PC-3 (cell line): Measurements from ENCODE around the gene BACH1. TPM values are rescaled to one million over a fixed set of nuclear protein-coding genes. Genes with fewer than 3 reads are reported as not detected.

Experiments used
- ATAC-seq: fragments of 200-7000 bp; cut with Tn5 transposase; 2 replicates; pipeline ENCODE4 v1.9.1; 2020; ENCODE audit warnings: mild to moderate bottlenecking, moderate library complexity
- BruUV-seq: library from RNA; stranded (reverse); fragments of 400-500 nt; replicated peaks from 2 replicates; lab custom pipeline; 2021; lab: Mats Ljungman, UMichigan
- CTCF ChIA-PET: fragments of 300-600 bp; sonication (Branson Sonifier 250); formaldehyde crosslinking; loops from one replicate; lab custom pipeline; 2022; ENCODE audit warnings: antibody characterized with exemption; lab: Charles Lee
- POLR2A ChIA-PET: fragments of 300-600 bp; sonication (Branson Sonifier 250); formaldehyde crosslinking; loops from one replicate; lab custom pipeline; 2022; ENCODE audit warnings: antibody characterized with exemption; ENCODE audit not compliant: unreplicated experiment; lab: Charles Lee
- DNase-seq: peaks from one replicate; pipeline ENCODE4 v3.0.0-alpha.2; 2015
- H2AFZ ChIP-seq: fragments of 300-600 bp; sonication (generic); 2 replicates; pipeline ENCODE4 v1.6.0; 2016; ENCODE audit warnings: antibody characterized with exemption, low read length
- H3F3A ChIP-seq: fragments of 300-600 bp; sonication (generic); one replicate; pipeline ENCODE4 v1.6.0; 2017; ENCODE audit warnings: antibody characterized with exemption, low read length, control low read depth, mild to moderate bottlenecking; ENCODE audit not compliant: unreplicated experiment
- H3K27ac ChIP-seq: fragments of 300-600 bp; sonication (generic); 2 replicates; pipeline ENCODE4 v1.5.1; 2016; ENCODE audit warnings: mild to moderate bottlenecking, low read length
- H3K27me3 ChIP-seq: fragments of 300-600 bp; sonication (generic); 2 replicates; pipeline ENCODE4 v1.6.1; 2016; ENCODE audit warnings: low read length, mixed read lengths
- H3K36me3 ChIP-seq: fragments of 300-600 bp; sonication (generic); 2 replicates; pipeline ENCODE4 v1.6.1; 2016; ENCODE audit warnings: low read depth, mixed run types, low read length, mixed read lengths
- H3K4me1 ChIP-seq: fragments of 300-600 bp; sonication (generic); 2 replicates; pipeline ENCODE4 v1.5.1; 2016; ENCODE audit warnings: low read length; ENCODE audit not compliant: insufficient read depth
- H3K4me2 ChIP-seq: fragments of 300-600 bp; sonication (generic); 2 replicates; pipeline ENCODE4 v1.6.0; 2016; ENCODE audit warnings: low read length
- H3K4me3 ChIP-seq: fragments of 300-600 bp; sonication (generic); 2 replicates; pipeline ENCODE4 v1.5.1; 2016; ENCODE audit warnings: mild to moderate bottlenecking, low read length, mixed read lengths
- H3K79me2 ChIP-seq: fragments of 300-600 bp; sonication (generic); 2 replicates; pipeline ENCODE4 v1.6.1; 2017; ENCODE audit warnings: low read length, mixed read lengths
- H3K9ac ChIP-seq: fragments of 300-600 bp; sonication (generic); 2 replicates; pipeline ENCODE4 v1.6.0; 2016; ENCODE audit warnings: mild to moderate bottlenecking, low read length
- H3K9me2 ChIP-seq: fragments of 300-600 bp; sonication (generic); replicated peaks from 2 replicates; pipeline ENCODE4 v1.6.1; 2016; ENCODE audit warnings: mixed run types, low read length, mixed read lengths
- H3K9me3 ChIP-seq: fragments of 300-600 bp; sonication (generic); 2 replicates; pipeline ENCODE4 v1.6.1; 2016; ENCODE audit warnings: low read length, mixed read lengths
- H4K20me1 ChIP-seq: fragments of 300-600 bp; sonication (generic); 2 replicates; pipeline ENCODE4 v1.6.1; 2016; ENCODE audit warnings: low read length, mixed read lengths
- EZH2 ChIP-seq: fragments of 300-600 bp; sonication (generic); IDR thresholded peaks from one replicate; pipeline ENCODE4 v1.6.1; 2017; ENCODE audit warnings: antibody characterized with exemption, mild to moderate bottlenecking, low read length; ENCODE audit not compliant: unreplicated experiment
- EZH2phosphoT487 ChIP-seq: fragments of 300-600 bp; sonication (generic); IDR thresholded peaks from 2 replicates; pipeline ENCODE4 v1.6.1; 2018; ENCODE audit warnings: mild to moderate bottlenecking, antibody characterized with exemption, low read length, borderline replicate concordance
- intact Hi-C: fragments of 100-400 bp; cut with micrococcal nuclease; formaldehyde crosslinking; loops from 2 replicates; pipeline ENCODE4 v1.9.0; 2023
- total RNA-seq: library from RNA; depleted of rRNA; stranded (reverse); fragments of >200 nt; gene quantifications from 2 replicates; pipeline ENCODE4 v1.2.3, GENCODE V29; 2014
- TF ChIP-seq, protein P1 (sequence below): fragments of 300-600 bp; sonication (generic); conservative IDR thresholded peaks from 2 replicates; pipeline ENCODE4 v1.5.1; 2017; ENCODE audit warnings: antibody characterized with exemption, low read depth, mild to moderate bottlenecking, low read length

BACH1 gene
- total RNA-seq, 1 experiment from 2014 or later = 17.2 TPM

DNA sequence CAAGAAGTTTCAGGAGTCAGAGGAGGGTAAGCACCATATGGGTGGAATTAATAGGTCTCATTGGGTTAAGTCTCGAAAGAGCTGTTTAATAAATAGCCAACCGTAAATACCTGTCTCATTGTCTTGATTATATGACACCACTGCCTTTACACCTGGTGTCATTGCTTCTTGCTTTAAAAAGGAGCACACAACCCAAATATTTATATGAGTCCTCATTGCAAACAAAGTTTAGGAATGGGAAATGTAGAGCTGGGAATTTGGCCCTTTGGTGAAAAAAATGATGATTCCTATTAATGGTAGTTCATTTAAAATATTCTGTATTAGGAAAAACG is 2.1 kb downstream of the BACH1 start:
- Histone ChIP-seq H3K79me2 (peaks cover 67% of the 10 kb centered on the region), H3K4me1 (peaks cover 42% of the 10 kb centered on the region), H3K9ac (peak overlapping the region; percentile 21), H3F3A (no peaks in the 10 kb centered on the region), H2AFZ (no peak overlapping the region), H3K27ac (no peak overlapping the region), H3K4me2 (peak overlapping the region; percentile 92), H3K4me3 (peak overlapping the region; percentile 85), H3K9me3 (no peaks in the 10 kb centered on the region), H3K27me3 (no peaks in the 10 kb centered on the region), H3K9me2 (no peaks in the 10 kb centered on the region), H4K20me1 (peaks cover 51% of the 10 kb centered on the region), H3K36me3 (peaks cover 4% of the 10 kb centered on the region; the same call in 1 of the 2 replicates)
- TF ChIP-seq, protein P1, sequence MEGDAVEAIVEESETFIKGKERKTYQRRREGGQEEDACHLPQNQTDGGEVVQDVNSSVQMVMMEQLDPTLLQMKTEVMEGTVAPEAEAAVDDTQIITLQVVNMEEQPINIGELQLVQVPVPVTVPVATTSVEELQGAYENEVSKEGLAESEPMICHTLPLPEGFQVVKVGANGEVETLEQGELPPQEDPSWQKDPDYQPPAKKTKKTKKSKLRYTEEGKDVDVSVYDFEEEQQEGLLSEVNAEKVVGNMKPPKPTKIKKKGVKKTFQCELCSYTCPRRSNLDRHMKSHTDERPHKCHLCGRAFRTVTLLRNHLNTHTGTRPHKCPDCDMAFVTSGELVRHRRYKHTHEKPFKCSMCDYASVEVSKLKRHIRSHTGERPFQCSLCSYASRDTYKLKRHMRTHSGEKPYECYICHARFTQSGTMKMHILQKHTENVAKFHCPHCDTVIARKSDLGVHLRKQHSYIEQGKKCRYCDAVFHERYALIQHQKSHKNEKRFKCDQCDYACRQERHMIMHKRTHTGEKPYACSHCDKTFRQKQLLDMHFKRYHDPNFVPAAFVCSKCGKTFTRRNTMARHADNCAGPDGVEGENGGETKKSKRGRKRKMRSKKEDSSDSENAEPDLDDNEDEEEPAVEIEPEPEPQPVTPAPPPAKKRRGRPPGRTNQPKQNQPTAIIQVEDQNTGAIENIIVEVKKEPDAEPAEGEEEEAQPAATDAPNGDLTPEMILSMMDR = no peak
- TF ChIP-seq EZH2 (no peak), EZH2phosphoT487 (no peak)
- ATAC-seq = no peak
- no TSS peak for BruUV-seq
- ChIA-PET POLR2A (interaction anchor here (0.6 to 1.0 kb wide), 2 partner anchors 82 to 119 kb away, joined by 3 to 7 read pairs; no protein-coding TSS in a partner anchor), CTCF (interaction anchor here (0.7 to 1.8 kb wide), 4 partner anchors 47 to 137 kb away, joined by 3 to 5 read pairs (median 4); no protein-coding TSS in a partner anchor)
- intact Hi-C loops = no loop called here
- no peak for DNase-seq

DNA sequence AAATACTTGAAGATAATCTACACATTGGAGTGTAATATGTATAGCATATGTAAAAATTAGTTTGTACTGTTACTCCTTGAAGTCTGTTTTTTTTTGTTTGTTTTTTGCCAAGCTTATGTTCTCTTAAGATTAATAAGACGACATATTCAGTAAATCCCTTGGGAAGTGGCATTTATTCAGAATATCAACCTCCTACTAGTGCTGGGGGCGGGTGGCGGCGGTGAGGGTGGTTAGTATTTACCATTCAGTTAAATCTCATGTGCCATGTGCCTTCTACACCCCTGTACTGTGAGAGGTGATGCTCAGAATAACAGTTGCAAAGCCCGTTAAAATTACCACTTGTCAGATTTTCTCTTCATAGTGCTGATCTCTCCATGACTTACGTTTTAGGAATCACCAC is 3.0 kb downstream of the BACH1 start:
- ChIA-PET POLR2A (no interaction called here), CTCF (no interaction called here)
- H3K9ac ChIP-seq = no peak overlapping the region
- H3K27ac ChIP-seq = no peak overlapping the region
- peaks cover 76% of the 10 kb centered on the region for H3K79me2 ChIP-seq
- no peak for DNase-seq
- H3K9me3 ChIP-seq = no peaks in the 10 kb centered on the region
- ATAC-seq = no peak
- no peaks in the 10 kb centered on the region for H3F3A ChIP-seq
- H3K4me1 ChIP-seq = peaks cover 42% of the 10 kb centered on the region
- peaks cover 4% of the 10 kb centered on the region; the same call in 1 of the 2 replicates for H3K36me3 ChIP-seq
- intact Hi-C loops = loop anchor here (2.0 kb wide), 1 partner anchor 41 kb away; no protein-coding TSS in a partner anchor
- H3K27me3 ChIP-seq = no peaks in the 10 kb centered on the region
- no peaks in the 10 kb centered on the region for H3K9me2 ChIP-seq
- H4K20me1 ChIP-seq = peaks cover 52% of the 10 kb centered on the region
- no TSS peak for BruUV-seq
- no peak overlapping the region for H2AFZ ChIP-seq
- TF ChIP-seq, protein P1 = no peak
- TF ChIP-seq EZH2 = no peak
- TF ChIP-seq EZH2phosphoT487 = no peak
- peak overlapping the region; percentile 85 for H3K4me3 ChIP-seq
- H3K4me2 ChIP-seq = peak overlapping the region; percentile 92

DNA sequence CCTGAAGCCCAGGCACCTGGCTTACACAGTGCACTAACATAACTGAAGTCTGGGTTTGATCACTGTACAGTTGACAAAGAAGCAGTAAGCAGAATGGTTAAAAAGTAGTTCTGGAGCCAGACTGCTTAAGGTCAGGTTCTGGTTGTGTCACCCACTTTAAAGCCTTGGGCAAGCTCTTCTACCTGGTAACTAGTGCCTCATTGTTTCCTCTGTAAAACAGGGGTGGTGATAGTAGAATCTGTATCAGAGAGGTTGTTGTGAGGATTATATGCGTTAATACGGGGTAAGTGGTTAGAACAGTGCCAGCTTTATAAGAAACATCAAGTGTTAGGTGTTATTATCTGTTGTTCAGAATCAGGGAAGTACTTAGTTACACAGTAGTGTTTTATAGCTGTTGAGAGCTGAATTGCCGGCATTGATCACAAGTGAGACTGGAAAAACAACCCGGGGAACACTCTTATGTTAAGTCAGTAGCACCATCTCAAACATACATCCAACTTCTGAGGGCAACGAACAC is 3.7 kb downstream of the BACH1 start:
- H3K9me3 ChIP-seq = no peaks in the 10 kb centered on the region
- no TSS peak for BruUV-seq
- no peak overlapping the region for H3K27ac ChIP-seq
- TF ChIP-seq EZH2phosphoT487 (no peak), EZH2 (no peak)
- TF ChIP-seq, protein P1 = no peak
- peak overlapping the region; percentile 85 for H3K4me3 ChIP-seq
- no peak overlapping the region for H3K9ac ChIP-seq
- H4K20me1 ChIP-seq = peaks cover 52% of the 10 kb centered on the region
- H3K79me2 ChIP-seq = peaks cover 82% of the 10 kb centered on the region
- CTCF ChIA-PET = no interaction called here
- no peaks in the 10 kb centered on the region for H3K27me3 ChIP-seq
- peaks cover 42% of the 10 kb centered on the region for H3K4me1 ChIP-seq
- intact Hi-C loops = loop anchor here (2.0 kb wide), 1 partner anchor 40 kb away; no protein-coding TSS in a partner anchor
- peak overlapping the region; percentile 92 for H3K4me2 ChIP-seq
- H3K9me2 ChIP-seq = no peaks in the 10 kb centered on the region
- no peaks in the 10 kb centered on the region for H3F3A ChIP-seq
- DNase-seq (peak; percentile 35), ATAC-seq (no peak)
- H2AFZ ChIP-seq = no peak overlapping the region
- POLR2A ChIA-PET = interaction anchor here (0.6 kb wide), 1 partner anchor 38 kb away, joined by 4 read pairs; no protein-coding TSS in a partner anchor
- peaks cover 4% of the 10 kb centered on the region; the same call in 1 of the 2 replicates for H3K36me3 ChIP-seq
